GM21619 (cell line): ENCODE measurements around the gene DRC1.

Source experiments
- ATAC-seq: cut with Tn5 transposase; IDR thresholded peaks from one replicate; pipeline ENCODE4 v1.9.1; 2021; ENCODE audit not compliant: unreplicated experiment

DRC1 gene

DNA sequence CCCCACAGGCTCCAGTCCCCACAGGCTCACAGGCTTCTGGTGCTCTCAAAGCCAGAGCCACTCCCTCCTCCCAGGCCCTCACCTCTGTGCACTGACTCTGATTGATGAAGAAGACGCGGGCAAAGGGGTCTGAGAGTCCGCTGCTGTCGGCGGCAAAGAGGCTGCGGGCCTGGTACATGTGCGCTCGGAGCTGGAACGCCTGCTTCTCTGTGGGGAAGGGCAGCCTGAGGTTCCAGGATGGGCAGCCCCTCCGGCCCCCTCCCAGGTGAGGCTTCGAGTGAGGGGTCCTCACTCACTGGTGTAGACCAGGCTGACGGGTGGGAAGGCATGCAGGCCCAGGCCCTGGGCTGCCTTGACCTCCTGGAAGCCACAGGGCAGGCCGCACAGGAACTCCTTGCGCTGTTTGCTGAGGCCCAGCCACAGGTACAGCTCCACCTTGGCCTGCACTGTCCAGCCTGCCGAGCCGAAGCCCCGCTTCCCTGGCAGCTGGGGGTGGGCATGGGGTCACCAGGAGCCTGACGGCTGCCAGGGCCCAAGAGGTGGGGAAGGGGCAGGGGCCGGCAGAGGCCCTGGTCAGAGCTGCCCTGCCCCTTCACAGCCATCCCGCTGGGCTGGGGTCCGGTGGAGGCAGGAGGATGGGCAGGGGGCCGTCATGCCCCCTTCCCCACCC is 74.2 kb downstream of the DRC1 start:
- ATAC-seq = no peak

DNA sequence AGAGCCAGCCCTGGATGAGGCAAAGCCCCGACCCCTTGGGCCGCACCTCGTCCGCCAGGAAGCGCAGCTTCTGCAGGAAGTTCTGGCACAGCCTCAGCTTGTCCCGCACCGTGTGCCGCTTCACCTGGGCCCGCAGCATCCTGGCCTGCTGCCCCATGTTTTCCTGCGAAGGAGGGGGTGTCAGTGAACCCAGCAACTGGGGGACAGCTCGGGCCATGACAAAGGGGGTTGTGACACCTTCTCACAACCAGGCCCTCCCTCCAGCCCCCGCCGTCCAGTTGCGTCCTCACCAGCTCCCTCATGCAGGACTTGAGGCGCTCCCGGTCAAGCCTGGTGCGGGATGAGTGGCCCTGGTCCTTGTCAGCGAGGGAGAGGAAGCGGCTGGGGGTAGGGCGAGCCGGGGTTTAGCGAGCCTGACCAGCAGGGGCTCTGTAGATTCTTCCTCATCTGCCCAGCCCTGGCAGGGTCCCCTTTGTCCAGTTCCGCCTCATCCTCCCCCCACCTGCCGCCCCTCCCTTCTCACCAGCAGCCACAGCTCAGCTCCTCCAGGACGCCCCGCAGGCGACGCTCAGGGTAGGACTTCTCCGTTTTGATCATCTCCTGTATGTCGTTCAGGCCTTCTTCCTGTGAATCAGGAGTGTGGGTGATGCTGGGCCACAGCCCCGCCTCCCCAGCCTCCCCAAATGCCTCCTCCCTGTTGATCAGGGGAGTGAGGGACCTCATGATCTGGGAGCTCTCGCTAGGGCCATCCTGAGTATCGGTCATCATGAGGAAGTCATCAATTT is 75.6 kb downstream of the DRC1 start:
- no peak for ATAC-seq

DNA sequence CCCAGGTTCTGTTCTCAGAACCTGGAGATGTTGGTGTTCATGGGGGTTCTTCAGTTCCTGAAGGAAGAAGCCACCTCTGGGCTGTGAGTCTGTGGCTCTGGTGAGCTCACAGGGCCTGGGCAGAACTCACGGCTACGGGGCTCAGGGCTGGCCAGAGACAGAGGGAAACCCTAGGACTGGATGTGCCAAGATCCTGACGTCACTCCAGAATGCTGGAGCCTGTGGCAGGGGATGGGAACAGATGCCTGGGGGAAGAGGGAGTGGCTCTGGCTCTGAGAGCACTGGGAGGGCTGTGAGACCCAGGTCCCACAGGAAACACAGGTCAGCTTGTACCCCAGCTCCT is 76.2 kb downstream of the DRC1 start, which contains the start of gene OTOF:
Gene OTOF, minus strand, starts transcription at position 214 of the 343 bp plus-strand sequence.
- ATAC-seq = no peak

DNA sequence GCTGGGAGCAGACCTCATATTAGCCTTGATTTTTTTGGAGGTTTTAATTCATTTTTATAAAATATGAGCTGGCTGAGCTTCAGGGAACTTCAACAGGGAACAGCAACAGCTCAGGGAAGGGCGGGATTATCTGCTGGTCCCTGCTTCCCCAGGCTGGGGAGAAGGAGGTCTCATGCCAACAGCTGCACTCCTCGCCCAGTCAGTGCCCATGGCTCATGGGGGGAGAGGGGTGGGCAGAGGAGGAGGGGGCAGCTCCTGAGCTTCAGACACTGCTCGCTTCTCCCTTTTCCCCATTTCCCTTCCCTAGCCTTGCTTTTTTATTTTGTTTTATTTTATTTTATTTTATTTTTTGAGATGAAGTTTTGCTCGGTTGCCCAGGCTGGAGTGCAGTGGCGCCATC is 76.6 kb downstream of the DRC1 start:
- ATAC-seq = no peak

DNA sequence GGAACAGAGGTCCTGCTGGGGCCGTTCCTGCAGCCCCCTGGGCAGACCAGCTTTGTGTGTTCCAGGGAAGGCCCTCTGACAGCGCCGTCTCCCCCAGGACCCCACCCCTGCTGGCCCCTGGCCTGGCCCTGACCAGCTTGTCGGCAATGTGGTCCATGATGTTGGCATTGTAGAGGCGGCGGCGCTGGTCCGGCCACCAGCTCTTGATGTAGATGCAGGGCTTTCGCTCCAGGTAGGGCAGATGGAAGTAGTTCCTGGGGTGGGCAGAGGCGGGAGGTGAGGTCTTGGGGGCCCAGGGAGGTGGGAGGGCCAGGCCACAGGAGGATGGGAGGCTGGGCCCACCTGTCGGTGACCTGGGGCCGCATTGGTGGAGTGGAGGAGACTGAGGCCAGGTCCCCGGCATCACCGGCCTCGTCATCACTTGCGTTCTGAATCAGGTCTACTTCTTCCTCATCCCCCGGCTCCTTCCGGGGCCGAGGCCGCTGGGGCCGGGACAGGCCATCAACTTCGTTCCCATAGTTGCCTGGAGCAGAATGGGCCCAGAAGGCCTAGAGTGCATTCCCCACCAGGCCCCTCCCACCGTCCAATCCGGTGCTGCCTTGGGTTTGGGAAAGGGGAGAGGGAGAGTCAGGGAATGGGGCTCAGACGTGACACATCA is 77.5 kb downstream of the DRC1 start:
- ATAC-seq = no peak

DNA sequence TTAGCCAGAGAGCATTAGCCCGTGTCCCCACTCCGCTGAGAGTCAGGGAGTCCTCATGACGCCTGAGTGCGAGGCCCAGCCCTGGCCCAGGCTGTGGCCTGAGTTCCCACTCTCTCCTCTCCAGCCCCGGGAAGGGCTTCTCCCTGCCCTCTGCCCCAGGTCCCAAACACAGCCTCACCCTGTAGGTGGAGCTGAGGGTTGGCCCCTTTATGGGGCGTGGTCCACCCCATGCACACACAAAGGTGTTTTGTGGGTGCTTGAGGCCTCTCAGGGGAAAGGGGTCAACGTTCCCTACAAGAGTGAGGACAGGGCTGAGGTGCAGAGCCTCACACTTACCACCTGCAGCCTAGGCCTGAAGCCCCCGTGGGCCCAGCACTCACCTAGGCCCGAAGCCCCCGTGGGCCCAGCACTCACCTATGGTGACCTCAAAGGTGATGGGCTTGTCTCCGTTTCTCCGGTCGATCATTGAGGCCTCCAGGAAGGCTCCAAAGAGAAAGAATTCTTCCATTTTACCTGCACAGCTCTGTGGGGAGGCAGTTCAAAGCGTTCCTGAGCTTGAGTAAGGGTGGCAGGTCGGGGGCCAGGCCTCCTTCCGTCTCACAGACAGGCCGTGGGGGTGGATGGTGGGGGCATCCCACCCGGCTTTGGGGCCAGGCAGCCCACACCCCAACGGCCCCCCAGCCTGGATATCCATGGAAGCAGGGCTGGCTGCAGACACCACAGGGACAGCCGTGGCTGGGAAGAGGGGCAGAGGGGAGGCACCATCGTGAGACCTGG is 78.3 kb downstream of the DRC1 start:
- no peak for ATAC-seq

DNA sequence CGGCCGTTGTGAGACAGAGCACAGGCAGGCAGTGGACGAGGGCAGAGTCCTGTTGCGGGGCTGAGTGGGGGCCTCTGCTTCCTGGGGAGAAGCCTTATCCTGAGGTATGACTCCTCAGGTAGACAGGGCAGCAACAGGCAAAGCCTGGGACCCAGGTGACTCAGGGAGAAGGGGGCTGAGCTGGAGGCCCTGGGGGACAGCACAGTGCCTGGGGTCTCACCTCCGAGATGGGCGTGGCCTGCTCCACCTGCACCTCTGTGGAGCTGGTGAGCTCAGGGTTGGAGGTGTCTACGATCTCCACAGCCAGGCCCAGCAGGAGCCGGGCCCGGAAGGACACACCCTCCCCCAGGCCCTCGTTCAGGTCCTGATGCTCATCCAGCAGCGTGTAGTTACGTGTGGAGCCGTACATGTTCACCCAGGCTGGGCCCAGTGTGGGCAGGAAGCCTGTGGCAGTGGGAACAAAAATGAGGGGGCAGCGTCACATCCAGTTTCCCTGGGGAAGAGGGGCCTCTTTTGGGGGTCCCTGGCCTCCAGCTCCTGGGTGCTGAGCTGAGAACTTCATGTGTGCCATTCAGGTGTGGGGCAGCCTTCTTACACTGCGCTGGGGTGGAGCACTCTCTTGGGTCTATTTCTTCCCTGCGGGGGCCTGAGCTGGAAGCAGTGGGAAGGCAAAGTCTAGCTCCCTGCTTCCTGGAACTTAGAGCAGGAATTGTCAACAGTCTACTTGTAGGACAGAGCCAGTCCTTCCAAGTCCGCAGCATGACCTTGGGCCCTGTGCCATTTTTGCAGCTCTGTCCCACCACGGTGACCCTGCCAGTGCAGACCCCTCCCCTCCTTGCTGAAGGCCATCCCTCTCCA is 79.1 kb downstream of the DRC1 start:
- no peak for ATAC-seq

DNA sequence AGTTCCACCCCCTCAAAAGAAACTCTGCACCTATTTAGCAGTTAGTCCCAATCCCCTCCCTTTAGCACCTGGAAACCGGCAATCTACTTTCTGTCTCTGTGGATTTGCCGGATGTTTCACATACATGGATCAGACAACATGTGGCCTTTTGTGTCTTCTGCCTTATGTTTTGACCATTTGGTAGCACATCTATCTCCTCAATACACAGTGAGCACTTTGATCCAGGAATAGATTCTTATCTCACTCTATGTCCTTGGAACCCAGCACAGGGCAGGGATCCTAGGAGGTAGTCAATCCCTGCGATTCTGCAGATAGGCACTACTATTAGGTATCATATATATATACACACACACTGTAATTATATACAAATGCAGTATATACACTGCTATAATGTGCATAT is 80.0 kb downstream of the DRC1 start:
- no peak for ATAC-seq

DNA sequence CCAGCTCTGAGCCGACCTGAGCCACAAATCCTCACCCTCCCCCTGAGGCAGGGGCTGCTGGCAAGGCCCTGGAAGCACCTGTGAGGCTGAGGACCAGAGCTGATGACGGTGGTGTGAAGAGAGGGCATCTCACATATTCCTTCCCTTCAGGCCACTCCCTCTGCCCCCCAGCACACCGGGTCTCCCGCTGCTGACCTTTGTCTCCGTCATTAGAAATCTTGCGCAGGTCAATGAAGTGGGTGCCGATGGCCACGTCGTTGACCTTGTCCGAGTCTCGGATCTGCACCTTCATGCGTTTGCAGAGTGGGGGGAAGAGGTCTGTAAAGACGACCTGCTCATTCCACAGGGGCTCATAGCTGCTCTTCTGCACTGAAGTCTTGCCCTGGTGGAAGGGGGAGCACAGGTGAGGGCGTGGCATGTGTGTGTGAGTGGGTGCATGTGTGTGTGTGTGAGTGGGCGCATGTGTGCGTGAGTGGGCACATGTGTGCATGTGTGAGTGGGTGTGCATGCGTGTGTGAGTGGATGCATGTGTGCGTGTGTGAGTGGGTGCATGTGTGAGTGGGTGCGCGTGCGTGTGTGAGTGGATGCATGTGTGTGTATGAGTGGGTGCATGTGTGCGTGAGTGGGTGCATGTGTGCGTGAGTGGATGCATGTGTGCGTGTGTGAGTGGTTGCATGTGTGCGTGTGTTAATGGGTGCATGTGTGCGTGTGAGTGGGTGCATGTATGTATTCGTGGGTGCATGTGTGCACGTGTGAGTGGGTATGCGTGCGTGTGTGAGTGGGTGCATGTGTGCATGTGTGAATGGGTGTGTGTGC is 80.7 kb downstream of the DRC1 start:
- no peak for ATAC-seq

DNA sequence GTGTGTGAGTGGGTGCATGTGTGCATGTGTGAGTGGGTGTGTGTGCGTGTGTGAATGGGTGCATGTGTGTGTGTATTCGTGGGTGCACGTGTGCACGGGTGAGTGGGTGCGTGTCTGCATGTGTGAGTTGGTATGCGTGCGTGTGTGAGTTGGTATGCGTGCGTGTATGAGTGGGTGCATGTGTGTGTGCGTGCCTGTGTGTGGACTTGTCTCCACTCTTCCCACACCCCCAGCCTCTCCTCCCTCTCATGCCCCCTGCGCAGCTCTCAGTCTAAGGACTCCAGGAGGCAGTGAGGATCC is 81.3 kb downstream of the DRC1 start:
- no peak for ATAC-seq

DNA sequence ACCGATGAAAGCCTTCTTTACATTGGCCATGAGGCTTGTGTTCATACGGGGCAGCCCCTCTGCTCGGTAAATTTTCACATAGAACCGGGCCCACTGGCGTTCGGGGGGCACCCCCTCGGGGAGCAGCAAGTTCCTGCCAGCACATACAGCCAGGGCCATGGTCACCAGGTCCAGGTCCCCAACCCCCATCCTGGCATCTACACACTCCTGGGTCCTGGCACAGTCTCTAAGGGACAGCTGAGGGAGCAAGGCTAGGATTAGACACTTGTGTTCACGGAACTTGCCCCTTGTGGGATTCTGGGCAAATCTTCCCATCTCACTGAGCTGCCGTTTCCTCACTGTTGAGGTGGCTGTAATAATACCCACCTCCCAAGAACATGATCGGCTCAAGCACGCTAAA is 81.8 kb downstream of the DRC1 start:
- ATAC-seq = no peak

DNA sequence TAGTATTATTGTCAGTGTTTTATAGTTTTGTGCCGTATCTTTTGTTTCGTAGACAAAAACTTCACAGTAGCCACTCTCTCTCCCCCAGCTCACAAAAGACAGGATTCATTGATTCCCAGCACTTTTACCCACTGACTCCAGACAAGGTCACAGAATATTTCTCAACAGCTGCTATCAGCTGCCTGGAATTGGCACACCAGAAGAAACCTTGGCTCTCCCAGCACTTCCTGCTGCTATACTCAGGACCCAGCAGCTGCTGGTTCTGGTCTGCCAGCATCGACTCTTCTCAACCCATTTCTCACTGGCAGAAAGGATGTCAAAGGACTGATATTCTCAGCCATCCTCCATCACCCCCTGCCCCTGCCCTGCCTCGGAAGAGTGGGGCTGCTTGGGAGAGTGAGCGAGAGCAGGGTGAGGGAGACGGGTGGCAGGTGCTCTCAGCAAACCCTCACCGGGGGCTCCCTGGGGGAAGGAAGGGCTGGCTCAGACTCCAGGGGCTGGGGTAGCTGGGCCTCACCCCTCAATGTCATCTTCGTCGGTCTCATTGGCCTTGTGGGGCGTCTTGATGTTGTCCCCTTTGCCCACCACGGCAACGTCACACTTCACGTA is 82.3 kb downstream of the DRC1 start:
- ATAC-seq = no peak

DNA sequence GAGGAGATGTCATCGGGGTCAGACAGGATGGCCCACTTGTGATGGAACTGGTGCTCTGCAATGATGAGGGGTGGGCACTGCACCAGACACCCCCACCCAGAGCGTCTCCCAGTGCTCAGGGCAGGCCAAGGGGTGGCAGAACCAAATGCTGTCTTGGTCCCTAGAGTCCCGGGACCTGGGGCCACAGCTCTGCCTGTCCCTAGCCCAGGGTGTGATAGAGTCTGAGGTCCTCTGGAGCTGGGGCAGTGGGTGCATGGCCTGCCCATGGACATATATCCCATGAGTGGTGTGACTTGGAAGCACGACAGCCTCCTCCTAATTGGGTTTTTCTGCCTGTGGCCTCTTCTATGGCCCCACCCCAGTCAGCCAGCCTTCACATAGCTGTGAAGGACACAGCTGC is 82.9 kb downstream of the DRC1 start:
- ATAC-seq = no peak

DNA sequence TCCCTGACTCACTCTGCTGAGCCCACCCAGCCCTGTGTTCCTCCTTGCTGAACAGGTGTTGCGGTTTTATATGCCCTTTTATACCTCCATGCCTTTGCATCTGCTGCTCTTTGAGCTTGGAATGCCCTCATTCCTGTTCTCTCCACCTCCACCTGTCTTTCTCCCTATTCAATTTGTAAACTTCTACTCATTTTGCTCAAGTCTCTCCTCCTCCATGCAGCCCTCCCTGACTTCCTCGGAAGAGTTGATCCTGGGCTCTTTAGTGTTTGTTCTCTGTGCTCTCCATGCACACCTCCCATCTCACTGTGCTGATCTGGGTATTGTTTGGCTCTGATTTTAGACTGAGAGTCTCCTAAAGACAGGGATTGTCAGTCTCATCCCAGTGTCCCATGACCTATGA is 83.4 kb downstream of the DRC1 start:
- no peak for ATAC-seq

DNA sequence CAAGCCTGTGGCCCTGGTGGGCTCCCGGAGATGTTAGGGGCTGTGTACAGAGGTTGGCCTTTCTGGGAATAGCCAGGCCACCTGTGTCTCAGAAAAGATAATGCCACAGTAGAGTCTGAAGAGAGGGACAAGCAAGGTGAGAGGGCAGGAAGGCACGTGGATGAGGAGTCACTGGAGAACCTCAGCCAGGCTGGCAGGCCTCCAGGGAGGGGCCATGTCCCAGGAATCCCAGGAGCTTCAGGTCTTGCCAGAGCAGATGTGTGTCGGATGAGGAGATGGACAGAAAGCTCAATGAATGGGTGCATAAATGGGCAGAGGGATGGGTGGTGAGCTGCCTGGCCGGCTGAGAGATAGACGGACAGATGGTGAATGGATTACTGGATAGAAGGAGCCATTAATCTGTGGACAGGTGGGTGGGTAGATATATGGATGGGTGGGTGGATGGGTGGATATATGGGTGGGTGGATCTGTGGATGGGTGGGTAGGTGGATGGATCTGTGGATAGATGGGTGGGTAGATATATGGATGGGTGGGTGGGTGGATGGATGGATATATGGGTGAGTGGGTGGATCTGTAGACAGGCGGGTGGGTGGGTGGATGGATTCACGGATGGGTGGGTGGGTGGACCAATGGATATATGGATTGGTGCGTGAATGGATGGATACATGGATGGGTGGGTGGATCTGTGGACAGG is 84.2 kb downstream of the DRC1 start:
- ATAC-seq = no peak

DNA sequence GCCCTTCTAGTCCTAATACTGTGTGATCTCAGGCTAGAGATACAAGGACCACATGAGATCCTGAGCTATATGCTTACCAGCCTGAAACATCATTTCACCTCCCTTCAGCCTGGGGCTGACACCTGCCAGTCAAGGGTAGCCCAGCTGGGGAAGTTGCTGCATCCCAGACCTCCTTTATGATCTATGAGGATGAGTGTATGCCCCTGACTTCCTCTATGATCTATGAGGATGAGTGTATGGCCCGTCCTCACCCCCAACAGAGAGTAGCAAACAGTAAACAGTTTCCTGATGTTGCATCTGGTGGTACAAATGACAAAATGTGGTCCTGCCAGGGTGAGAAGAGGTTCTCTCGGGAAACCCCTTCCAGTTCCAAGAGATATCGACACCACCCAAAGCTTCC is 85.1 kb downstream of the DRC1 start:
- no peak for ATAC-seq

DNA sequence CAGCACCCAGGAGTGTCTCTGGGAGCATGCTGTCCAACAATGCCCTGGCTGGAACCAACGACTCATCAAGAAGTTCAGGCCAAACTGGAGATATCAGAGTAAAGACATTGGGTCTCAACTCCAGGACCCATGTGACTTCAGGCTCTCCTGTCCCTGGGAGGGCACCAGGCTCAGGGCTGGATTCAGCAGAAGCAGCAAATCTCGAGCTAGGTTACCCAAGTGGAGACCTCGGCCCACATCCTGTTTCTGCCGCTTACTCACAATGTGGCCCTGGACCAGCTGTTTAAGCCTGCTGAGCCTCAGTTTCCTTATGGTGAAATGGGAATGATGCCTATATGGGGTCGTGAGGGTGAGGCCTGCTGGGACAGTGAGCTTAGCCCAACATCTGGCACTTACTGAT is 85.5 kb downstream of the DRC1 start:
- no peak for ATAC-seq

DNA sequence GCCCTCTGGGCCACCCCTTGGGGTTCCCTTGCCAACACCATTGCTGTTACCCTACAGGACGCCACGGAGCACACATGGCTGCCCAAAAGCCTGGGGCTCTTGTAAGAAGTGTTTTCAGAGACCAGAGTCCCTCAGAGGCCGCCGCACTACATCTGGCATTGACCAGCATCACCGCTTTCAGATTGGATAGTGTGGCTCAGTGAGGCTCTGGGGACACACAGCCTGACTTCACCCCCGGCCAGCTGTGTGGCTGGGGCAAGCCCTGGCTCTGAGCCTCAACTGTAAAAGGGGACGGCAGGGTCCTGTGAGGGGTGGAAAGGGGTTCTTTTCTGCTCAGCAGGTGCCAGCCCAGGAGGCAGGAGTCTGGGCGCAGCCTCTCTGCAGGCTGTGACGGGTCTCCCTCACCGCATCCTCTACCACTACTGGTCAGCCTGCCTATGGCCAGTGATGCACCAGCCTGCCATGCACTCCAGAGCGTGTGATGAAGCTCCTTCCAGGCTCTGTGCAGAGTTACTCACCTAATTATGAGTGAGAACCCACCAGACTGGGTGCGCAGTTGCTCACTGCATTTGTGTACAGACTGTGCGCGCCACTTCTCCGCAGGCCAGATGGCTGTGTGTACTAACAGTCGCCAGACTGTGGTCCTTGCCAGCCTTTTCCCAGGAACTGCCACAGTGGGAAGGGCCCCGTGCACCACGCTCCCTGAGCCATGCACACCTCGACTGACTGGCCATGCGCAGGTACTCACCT is 86.9 kb downstream of the DRC1 start:
- no peak for ATAC-seq
